HG03378 (cell line): ENCODE measurements around the gene ZMYND10.

Experiments
- ATAC-seq: cut with Tn5 transposase; IDR thresholded peaks from one replicate; pipeline ENCODE4 v1.9.1; 2021; ENCODE audit warnings: mild to moderate bottlenecking, moderate library complexity; ENCODE audit not compliant: unreplicated experiment

ZMYND10 gene

DNA sequence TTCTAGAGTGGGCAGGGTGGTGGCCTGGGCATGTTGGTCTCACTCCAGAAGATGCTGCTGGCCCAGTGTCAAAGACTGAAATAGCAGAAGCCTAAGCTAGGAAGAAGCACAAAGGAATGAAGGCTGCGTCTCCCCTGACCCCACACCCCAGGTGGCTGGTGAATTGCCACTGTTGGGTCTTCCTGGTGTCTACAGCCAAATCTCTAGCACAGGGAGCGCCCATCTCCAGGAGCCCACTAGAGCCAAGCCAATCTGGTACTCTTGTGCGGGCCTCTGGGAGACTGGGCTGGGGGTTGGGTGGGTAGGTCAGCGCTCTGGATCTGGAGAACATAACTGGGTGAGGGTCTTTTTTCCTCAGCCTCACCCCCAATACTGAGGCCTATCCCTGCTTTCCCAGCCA lies 18.4 kb downstream of the ZMYND10 start:
- ATAC-seq: no peak

DNA sequence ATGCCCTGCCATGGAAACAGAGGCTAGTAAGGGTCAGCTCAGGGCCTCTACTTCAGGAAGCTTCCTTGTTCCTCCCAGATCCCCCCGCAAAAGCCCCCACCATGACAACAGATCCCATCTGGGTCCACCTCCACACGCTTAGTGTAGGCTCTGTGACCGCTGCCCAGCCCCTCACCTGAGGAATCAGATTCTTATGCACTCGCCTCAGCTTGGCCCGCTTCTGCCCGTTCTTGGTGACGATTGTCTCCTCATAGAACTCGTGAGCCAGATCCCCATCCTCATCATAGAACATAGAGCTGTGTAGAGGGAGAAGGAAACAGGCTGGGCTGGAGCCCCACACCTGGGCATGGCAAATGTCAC lies 19.4 kb downstream of the ZMYND10 start:
- ATAC-seq: no peak

DNA sequence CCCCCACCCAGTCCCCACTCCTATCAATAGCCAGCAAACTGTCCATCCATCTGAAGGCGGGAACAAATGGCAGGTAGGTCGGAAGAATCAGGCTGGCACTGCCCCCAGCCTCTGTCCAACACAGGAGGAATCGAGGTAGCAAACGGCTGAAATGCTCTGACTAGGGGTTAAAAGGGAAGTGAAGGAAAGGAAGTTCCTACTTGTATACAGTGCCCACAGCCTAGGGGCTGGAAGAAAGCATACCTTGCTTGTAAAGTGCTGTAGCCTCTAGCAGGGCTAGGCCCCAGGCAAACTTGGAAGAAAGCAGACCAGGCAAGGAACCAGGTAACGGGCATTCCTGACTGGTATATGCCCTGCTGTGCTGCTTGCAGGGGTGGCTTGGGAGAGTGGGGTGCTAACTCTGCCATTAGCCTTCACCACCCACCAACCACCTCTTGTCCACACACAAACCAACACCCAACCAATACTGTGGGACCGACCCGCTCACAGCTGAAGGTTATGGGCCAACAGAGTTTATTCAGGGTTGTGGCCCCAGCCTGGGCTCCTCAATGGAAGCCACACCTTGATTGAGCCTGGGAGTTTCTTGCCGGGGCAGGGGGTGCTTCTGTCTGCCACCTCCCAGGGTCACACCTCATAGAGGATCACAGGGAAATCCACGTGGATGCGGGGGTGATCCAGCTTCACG lies 19.9 kb downstream of the ZMYND10 start:
- no peak for ATAC-seq

DNA sequence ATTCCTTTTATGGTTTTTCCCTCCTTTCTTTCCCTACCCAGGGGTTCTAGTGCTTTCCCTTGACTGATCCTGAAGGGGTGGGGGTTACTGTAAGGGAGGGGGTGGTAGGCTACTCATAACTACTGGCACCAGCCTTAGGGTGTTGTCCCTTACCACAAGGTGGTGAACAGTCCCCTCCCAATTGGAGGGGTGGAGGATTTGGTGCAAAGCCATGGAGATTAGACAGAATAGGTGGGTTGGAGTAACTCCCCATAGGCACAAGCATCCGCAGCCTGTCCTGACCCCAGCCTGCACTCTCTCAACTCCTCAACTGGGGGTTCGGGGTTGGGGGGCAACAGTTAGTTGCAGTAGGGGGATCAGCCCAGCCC lies 20.4 kb downstream of the ZMYND10 start:
- ATAC-seq: no peak

DNA sequence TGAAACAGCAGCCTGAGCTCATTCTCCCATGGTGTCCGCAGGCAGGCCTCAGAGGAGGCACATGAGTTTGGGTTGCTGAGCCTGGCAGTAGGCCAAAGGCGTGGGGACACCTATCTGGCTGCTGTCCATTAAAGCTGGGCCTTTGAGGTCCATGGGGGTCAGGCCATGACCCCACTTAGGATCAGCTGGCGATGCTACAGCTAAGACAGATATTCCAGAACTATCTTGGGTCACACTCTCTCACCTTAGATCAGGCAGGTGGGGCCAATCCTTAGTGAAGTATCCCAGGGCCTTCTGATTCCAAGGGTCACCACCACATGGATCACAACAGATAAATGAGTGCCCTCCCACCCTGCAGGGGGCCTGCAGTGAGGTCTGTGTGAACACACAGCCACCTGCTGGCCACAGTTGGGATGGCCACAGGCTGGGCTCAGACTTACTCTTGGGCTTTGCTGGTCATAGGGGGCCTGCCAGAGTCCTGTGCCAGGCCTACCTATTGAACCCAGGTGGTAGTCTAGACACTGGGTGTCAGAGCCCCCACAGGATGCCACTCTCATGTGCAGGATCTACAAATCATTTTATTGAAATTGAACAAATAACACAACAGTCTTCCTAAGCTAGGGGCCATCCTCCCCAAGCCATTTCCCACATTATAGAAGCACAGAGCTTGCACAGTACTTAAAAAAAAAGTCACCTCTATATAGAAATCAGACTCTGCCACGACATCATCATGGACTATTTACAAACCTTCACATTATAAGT lies 21.0 kb downstream of the ZMYND10 start:
- ATAC-seq: no peak

DNA sequence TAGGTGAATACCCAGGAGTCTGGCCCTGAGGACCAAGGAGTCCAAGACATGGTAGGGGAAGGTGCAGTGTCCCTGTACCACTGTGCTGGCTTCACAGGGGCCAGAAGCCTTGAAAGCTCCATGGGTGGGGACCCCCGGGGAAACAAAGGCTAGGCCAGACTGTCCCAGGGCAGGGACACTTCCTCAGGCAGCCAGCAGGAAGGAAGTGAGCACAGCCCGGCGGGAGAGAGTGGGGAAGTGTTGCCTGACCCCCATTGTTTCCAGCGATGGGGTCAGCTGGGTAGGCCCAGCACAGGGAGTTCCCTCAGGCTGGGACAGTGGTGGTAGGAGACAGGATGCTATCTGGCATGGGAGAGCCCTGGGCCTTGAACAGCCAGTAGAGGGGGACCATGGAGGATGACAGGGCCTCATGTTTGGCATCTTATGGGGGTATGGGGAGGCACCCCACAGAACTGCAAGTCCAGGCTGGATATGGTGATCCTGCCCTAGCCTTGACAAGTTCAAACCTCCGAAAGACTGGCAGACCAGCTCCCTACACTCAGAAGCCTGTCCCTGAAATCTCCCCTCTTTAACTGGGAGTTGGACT lies 21.8 kb downstream of the ZMYND10 start:
- ATAC-seq: no peak

DNA sequence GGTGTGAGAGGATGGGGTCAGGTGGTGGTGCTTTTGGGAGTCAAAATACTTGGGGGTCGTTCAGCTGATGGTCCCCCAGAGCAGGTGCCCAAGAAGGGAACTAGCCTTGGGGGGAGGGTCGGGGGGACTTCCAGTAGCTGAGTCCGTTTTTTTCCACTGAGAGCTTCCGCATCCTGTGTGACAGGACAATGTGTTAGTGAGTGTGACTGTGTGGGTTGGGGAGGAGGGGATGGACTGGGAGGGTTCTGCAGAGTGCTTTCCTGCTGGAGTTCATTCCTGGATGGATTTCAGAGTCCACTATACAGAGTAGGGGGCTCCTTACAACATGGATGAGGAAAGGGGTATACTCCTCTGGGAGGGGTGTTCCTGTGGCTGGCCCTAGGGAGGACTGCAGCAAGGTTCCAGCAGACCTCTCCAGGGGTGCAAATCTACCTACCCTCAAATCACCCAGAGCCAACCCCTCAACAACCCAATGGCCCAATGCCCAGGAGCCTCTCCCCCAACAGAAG lies 22.4 kb downstream of the ZMYND10 start:
- ATAC-seq: no peak

DNA sequence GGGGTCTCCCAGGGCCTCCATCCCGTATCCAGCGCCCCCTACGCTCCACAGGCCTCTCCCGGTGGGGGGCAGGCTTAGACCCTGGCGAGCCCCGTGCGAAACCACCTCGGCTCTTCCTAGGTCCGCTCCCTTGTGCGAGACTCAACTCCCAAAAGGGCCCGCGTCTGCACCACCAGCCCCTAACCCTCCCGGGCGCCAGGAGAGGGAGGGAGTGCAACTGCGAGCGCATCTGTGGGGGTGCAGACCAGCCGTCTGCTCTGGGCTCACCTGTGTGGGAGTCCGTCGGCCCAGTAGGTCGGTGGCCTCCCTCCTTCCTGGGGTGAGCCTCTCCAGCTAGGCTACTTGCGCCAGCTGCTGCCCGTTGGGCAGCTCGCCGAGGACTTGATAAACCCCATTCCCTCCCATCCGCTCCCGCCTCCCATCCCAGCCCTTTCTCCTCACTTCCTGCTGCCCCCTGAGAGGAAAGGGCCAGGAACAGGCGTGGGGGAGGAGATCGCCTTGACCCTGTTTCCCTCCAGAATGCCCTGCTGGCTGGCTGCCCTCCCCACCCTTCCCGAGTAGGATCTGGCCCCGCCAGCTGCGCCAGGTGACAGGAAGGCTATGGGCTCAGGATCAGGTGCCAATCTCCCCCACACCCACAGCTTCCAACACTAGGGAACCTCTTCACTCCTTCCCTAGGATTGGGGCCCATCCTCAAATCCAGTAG lies 23.0 kb downstream of the ZMYND10 start, which contains the start of gene HYAL2:
TSS of gene HYAL2 (minus strand) at position 360 of the 706 bp plus-strand sequence. CDS start 2,256 bp downstream, outside the sequence.
- no peak for ATAC-seq

DNA sequence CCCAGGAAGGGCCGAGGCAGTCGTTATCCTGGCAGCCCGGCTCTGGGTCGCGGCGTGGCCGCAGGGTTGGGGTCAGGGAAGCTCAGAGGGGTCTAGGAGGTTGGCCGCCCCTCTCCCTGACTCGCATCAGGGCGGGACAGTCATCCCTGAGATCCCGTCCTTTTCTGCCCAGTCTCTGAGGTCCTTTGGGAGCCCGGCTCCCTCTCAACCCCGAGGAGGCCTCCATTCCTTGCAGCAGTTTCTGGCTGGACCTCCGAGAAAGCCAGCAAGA lies 23.5 kb downstream of the ZMYND10 start:
- ATAC-seq: no peak

DNA sequence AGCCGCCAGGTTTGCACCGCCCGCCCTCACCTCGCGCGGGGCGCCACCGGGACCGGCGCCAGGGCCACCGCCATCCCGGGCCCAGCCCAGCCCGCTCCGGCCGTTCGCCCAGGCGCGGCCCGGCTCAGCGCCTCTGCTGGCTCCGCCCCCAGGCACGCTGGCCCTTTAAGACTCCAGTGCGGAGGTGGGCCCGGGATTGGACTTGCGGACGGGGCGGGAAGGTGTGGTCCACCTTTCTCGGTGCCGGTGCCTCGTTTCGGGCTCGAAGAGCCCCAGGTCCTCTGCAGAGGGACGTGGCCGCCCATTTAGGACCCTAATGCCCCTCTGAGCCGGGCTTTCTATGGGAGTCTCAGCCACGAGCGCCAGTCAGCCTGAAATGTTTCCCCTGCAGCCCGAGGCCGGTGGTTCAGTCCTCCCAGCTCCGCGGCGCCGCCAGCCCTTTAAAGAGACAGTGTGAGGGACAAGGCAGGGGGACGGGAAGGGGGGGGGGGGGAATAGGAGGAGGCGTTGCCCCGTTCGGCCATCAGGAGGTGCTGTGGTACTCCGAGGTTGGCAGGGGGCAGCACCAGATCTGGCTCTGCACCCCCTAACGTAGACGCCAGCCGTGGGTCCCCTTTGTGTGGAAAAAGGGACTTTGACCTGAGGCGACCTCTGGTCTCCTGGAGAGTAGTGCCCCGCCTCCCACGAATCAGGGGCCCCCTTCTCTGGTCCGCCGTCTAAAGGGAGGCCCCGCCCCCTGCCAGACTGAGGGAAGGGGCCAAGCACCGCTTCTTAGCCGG lies 24.0 kb downstream of the ZMYND10 start:
- ATAC-seq: peak; percentile 52

DNA sequence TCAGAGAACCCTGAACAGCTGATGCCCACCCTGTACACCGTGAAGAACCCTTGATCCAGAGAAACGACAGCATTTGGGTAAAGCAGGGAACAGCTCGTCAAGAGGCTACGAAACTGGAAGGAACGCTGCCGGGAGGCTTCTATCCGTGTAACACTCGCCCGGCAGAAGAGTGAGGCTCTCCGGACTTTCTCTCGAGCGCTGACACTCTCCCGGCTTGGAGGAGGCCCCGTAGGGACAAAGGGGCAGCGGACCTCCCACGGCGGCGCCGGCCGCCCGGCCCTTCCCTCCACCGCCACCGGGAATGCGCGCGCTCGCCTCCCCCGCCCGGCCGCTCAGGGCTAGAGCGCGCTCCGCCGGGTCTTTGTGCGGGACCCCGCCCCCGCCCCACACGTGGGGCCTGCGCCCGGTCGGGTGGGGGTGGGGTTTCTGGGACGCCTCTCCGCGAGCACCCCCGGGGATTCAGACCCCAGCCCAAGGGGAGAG lies 24.6 kb downstream of the ZMYND10 start:
- peak; percentile 25 for ATAC-seq

DNA sequence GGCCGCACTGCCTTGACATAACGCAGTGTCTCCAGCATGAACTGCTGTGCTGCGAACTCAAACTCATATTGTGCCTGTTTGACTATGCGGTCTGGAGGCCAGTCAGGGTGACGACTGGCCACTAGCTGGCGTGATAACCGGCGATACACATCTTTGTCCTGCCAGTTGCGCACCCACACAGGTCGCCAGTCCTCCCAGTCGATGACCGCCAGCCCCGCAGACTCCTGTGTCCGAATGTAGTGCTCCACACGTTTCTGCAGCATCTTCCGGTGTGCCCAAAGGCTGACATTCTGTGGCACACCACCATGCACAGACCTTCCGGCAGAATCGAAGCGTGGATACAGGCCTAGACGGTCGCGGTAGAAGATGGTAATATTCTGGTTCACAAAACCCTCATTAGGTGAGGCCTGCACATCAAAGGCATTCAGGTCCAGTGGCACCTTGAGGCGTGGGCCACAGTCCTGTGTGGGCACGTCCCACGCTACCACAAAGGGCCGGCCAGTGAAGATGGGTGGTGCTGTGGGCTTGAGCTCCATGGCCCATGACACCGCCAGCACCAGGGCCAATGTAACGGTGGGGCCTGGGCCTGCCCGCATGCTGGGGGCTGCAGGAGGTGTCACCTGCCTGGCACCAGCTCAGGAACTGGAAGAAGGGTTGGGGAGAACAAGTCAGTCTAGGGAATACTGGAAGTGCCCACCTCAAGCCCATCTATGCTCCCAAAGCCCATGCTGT lies 25.5 kb downstream of the ZMYND10 start:
- ATAC-seq: no peak

DNA sequence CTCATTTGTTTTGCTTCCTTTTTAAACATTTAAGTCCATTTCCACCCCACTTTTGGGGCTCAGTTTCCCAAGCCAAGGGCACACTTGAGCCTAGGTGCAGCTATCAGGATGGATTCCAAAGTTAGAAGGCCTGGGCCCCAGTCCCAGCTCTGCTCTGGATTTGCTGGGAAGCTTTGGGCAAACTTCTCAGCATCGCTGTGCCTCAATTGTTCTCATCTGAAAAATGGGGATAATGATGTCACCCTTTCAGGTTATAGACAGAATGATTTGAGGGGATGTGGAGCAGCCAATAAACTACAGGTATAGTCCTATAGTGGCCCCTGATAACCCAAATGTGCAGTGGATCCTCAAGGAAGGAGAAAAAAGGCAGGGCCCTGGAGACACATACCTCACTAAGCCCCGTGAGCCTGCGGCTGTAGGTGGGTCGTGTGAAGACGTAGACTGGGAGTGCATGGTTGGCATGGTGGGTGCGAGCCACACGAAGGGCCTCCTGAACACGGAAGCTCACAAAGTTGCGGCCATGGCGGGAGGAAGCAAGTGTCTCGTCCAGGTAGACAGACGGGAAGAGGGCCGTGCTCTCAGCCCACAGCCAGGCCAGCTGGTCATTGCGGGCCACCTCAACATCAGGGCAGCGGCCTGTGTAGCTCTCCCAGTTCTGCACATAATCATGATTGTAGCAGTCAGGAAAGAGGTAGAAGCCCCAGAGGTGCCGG lies 26.2 kb downstream of the ZMYND10 start:
- no peak for ATAC-seq

DNA sequence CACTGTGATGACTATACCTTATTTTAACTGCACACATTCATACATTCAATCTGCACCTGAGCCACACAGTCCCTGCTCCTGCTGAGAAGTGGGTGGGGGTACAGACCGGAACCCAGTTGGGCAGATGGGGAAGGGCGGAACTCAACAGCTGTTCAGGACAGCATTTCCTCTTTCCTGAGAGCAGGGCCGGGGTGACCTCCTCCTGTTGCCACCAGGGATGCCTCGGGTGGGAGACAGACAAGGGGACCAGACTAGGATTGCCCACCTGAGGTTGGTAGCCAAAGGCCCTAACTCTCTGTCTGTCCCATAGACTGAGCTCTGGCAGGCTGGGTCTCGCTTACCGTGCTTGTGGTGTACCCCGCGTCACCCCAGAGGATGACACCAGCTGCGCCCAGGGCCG lies 26.9 kb downstream of the ZMYND10 start:
- no peak for ATAC-seq

DNA sequence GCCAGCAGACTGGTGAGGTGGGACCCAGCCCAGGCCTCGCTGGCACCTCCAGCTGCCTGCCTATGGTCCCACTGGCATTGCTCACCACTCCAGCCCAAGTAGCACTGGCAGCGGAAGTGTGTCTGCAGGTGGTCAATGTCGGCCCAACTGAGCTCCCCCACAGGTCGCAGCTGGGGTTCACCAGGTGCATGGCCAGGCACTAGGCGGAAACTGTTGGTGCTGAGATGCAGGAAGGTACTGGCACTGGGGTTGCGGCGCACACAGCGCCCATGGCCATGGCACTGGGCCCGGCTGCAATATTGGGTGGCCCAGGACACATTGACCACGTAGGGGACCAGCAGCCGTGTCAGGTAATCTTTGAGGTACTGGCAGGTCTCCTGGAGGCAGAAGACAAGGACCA lies 27.4 kb downstream of the ZMYND10 start:
- ATAC-seq: no peak

DNA sequence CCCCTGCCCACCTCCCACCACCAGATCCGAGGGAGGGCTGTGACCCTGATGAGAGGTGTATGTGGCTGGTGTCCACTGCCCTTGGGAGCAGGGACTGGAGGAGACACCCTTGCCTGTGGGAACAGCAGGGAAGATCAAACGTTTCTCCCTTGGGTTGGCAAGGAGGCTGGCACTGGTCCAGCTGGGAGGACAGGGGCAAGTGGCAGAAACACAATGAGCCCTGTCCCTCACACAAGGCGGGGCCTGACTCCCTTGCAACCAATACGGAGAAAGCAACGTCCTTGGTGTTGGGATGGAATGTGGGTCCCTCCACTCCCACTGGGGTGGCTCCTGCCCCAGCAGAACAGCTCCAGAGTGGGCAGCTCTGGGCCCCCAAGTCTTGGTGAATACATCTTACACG lies 28.2 kb downstream of the ZMYND10 start:
- no peak for ATAC-seq

DNA sequence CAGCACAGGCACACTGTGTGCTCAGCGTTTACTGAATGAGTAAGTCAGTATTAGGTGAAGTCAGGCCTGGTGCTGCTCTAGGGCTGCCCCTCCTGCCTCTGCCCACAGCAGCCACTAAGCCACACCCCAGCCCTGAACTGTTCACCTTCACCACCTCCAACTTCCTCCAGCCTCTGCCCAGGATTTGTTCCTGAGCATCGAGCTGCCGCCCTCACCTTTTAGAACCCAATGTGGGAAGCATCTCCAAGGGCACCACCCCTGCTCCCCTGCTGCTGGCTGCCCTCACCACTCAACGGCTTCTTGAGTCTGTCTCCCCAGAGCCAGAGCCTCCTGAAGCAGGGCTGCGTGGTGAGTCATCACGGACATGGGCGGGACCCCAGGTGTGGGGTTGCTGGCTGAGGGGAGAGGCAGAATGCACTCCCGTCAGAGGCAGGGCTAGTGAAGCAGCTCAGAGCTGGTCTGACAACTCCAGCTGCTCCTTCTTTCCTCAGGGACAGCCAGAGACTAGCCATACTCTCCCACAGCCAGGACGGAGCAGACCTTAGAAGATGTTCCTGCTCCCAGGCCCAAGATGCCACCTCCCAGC lies 28.8 kb downstream of the ZMYND10 start:
- ATAC-seq: no peak

DNA sequence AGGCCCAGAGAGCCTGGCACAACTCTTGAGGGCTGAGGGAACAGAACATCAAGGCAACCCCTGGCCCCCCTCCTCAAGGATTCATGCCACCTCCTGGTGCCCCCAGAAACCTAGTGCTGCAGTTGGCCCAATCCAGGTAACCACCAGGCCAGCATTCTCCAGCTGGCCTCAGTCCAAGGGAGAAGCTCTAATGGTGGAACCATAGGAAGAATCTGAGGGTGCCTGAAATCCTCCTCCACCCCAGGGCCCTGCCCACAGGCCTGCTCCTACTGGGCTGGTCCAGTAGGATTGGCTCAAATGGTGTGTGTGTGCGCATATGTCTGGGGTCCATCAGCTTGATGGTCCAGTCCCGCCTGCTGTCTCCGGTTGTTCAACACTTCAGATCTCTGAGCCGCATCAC lies 30.7 kb downstream of the ZMYND10 start:
- no peak for ATAC-seq

DNA sequence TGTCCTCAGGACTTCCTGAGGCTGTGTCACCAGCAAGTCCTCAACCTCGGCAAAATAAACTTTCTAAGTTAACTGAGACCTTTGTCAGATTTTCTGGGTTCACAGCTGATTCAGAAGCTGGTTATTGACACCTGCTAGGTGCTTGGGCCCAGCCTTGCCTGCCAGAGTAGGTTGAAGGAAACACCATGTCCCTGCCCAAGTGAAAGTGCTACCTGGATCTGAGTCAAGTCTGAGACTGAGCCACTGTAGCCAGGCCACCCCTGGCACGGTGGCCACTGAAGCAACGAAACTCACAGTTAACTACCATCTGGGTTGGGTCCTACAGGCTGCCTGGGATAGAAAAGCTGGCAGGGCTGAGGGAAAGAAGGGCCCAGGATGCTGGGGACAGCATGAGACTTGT lies 31.2 kb downstream of the ZMYND10 start:
- no peak for ATAC-seq
